ENCODE data around the gene GIPC2. TPM values are rescaled to one million over a fixed set of nuclear protein-coding genes. Genes with fewer than 3 reads are reported as not detected.
A peak's percentile ranks its signal among the peaks of the same experiment; 100 is the strongest.

GIPC2 gene
- polyA plus RNA-seq, 3 donors, result not detected

DNA sequence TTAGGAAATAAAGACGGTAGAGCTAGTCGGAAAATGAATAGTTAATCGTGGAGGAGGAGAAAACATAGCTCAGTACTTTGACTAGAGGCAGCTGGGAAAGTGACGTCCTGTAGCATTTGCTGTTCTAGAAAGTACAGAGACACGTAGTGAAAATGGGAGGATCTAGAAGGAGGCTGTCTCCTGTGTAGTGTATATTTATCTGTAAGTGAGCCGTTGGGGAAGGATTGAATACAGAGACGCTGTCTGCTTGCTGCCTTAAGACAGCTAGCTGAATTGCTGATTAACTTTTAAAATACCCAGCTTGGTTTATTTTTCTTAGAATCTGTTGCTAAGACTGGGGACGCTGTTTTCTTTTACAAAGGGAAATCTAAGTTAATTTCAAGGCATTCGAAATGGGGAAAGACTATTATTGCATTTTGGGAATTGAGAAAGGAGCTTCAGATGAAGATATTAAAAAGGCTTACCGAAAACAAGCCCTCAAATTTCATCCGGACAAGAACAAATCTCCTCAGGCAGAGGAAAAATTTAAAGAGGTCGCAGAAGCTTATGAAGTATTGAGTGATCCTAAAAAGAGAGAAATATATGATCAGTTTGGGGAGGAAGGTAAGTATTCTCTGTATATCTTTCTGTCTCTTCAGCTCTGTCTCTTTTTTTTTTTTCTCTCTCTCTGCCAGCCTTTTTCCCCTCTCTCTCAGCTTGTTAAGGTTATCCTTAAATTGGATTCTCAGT lies 40.9 kb upstream of the GIPC2 start, which contains the start of gene DNAJB4:
Gene DNAJB4 (plus strand): TSS at position 221 of the 729 bp plus-strand sequence. CDS start 172 bp downstream, at position 393.
- intact Hi-C loops (cut with micrococcal nuclease), result loop anchor here in 1 of 2 donors (2.0 kb wide), 1 partner anchor 26 kb away; the partner anchor contains the start of gene FUBP1

GRCh38 chr1:78005448-78005722 lies 40.4 kb upstream of the GIPC2 start:
- Histone ChIP-seq H3K4me2 (replicated peaks; ENCODE audit: extremely low read depth, low read length, poor library complexity, severe bottlenecking) (peak overlapping the region; percentile 83), H3K9ac (ENCODE audit: insufficient read depth, low read length, poor library complexity, severe bottlenecking) (peak overlapping the region; percentile 85), H3K4me1 (ENCODE audit: control insufficient read depth in 1 of 2, insufficient read depth in 2 of 2, low read length in 2 of 2) (peaks cover 2 to 25% of the 10 kb centered on the region in 2 donors), H3K27ac (ENCODE audit: low read depth in 1 of 2, low read length in 2 of 2) (peak overlapping the region in 1 of 2 donors; percentile 95), H3K36me3 (replicated peaks in 1 of 2; ENCODE audit: control insufficient read depth in 1 of 2, insufficient read depth in 2 of 2, low read length in 2 of 2) (no peaks in the 10 kb centered on the region), H3K27me3 (ENCODE audit: control insufficient read depth in 2 of 2, insufficient read depth in 2 of 2, low read length in 2 of 2) (no peaks in the 10 kb centered on the region), H3K4me3 (replicated peaks in 1 of 3; ENCODE audit: low read depth in 2 of 3, low read length in 3 of 3) (peak overlapping the region; percentile 57 to 99 (median 83)), H2AFZ (ENCODE audit: insufficient read depth, low read depth, low read length, poor library complexity, severe bottlenecking) (peak overlapping the region; percentile 72), H3K9me3 (replicated peaks in 1 of 2; ENCODE audit: control insufficient read depth in 1 of 2, insufficient read depth in 1 of 2, low read length in 2 of 2) (no peaks in the 10 kb centered on the region), H3K79me2 (ENCODE audit: insufficient read depth, low read length) (peaks cover 10% of the 10 kb centered on the region), H4K20me1 (ENCODE audit: insufficient read depth, low read length) (no peaks in the 10 kb centered on the region)
- intact Hi-C loops (cut with micrococcal nuclease), result loop anchor here in 1 of 2 donors (2.0 kb wide), 1 partner anchor 27 kb away; the partner anchor contains the start of gene FUBP1
- peak overlapping the region; percentile 76 to 94 for H3K4me3 Mint-ChIP-seq
- peaks cover 0 to 1% (median 0%) of the 10 kb centered on the region in 3 donors for H3K27me3 Mint-ChIP-seq (ENCODE audit: low read depth in 3 of 3)
- peaks cover 0 to 2% of the 10 kb centered on the region in 2 donors for H3K36me3 Mint-ChIP-seq
- WGBS (ENCODE audit: insufficient coverage), result no CpG with 5 or more reads among the region's 1 CpG
- TF ChIP-seq CTCF (IDR thresholded peaks at IDR 0.05), result no peak
- H3K27ac Mint-ChIP-seq, result peak overlapping the region; percentile 96 to 99 (median 97)
- no peaks in the 10 kb centered on the region for H3K9me3 Mint-ChIP-seq
- H3K4me1 Mint-ChIP-seq, result peaks cover 14% of the 10 kb centered on the region
- DNase-seq, result no peak

More for the DNA sequence above, 40.9 kb upstream of the GIPC2 start, which contains the start of gene DNAJB4:
- Histone ChIP-seq H3K27ac (ENCODE audit: low read depth in 1 of 2, low read length in 2 of 2) (peak within 1 kb of the TSS; percentile 57 to 95), H3K27me3 (ENCODE audit: control insufficient read depth in 2 of 2, insufficient read depth in 2 of 2, low read length in 2 of 2) (no peaks in the 10 kb centered on the region), H3K79me2 (ENCODE audit: insufficient read depth, low read length) (peaks cover 10% of the 10 kb centered on the region), H3K36me3 (replicated peaks in 1 of 2; ENCODE audit: control insufficient read depth in 1 of 2, insufficient read depth in 2 of 2, low read length in 2 of 2) (no peaks in the 10 kb centered on the region), H2AFZ (ENCODE audit: insufficient read depth, low read depth, low read length, poor library complexity, severe bottlenecking) (peak within 1 kb of the TSS; percentile 72), H4K20me1 (ENCODE audit: insufficient read depth, low read length) (no peaks in the 10 kb centered on the region), H3K4me3 (replicated peaks in 1 of 3; ENCODE audit: low read depth in 2 of 3, low read length in 3 of 3) (peak within 1 kb of the TSS; percentile 57 to 99 (median 83)), H3K9me3 (replicated peaks in 1 of 2; ENCODE audit: control insufficient read depth in 1 of 2, insufficient read depth in 1 of 2, low read length in 2 of 2) (no peaks in the 10 kb centered on the region), H3K4me2 (replicated peaks; ENCODE audit: extremely low read depth, low read length, poor library complexity, severe bottlenecking) (peak within 1 kb of the TSS; percentile 83), H3K4me1 (ENCODE audit: control insufficient read depth in 1 of 2, insufficient read depth in 2 of 2, low read length in 2 of 2) (peaks cover 2 to 25% of the 10 kb centered on the region in 2 donors), H3K9ac (ENCODE audit: insufficient read depth, low read length, poor library complexity, severe bottlenecking) (peak within 1 kb of the TSS; percentile 85)
- Mint-ChIP-seq H3K27me3 (ENCODE audit: low read depth in 3 of 3) (peaks cover 0 to 1% (median 0%) of the 10 kb centered on the region in 3 donors), H3K9me3 (no peaks in the 10 kb centered on the region), H3K36me3 (peaks cover 0 to 2% of the 10 kb centered on the region in 2 donors), H3K4me1 (peaks cover 14% of the 10 kb centered on the region), H3K27ac (peak within 1 kb of the TSS; percentile 96 to 99 (median 97)), H3K4me3 (peak within 1 kb of the TSS; percentile 76 to 94)
- WGBS (ENCODE audit: insufficient coverage), result 0% methylated on average over 6 of the region's 12 CpGs
- DNase-seq, result peak; percentile 89 to 92 (median 91)
- no peak for TF ChIP-seq CTCF (IDR thresholded peaks at IDR 0.05)
